Skeletal muscle tissue (tissue), 4 donors: Measurements from ENCODE around the gene RAF1. TPM values are rescaled to one million over a fixed set of nuclear protein-coding genes. Genes with fewer than 3 reads are reported as not detected.

Experiments
- H3K27ac ChIP-seq: one replicate; pipeline ENCODE4 v1.7.0; 2013; ENCODE audit warnings: mild to moderate bottlenecking, low read depth, low read length, inconsistent platforms
- H3K27me3 ChIP-seq, 3 donors: one replicate each; pipeline ENCODE4 v1.7.0; 2013; ENCODE audit warnings: low read length in 3 of 3; ENCODE audit not compliant: control insufficient read depth in 3 of 3, insufficient read depth in 3 of 3
- H3K36me3 ChIP-seq, 3 donors: one replicate each; pipeline ENCODE4 v1.7.0; 2013; ENCODE audit warnings: low read length in 3 of 3; ENCODE audit not compliant: control insufficient read depth in 3 of 3, insufficient read depth in 3 of 3
- H3K4me1 ChIP-seq, 3 donors: one replicate each; pipeline ENCODE4 v1.7.0; 2013; ENCODE audit warnings: low read length in 3 of 3, mild to moderate bottlenecking in 3 of 3; ENCODE audit not compliant: control insufficient read depth in 3 of 3, insufficient read depth in 3 of 3
- H3K4me3 ChIP-seq, 3 donors: one replicate each; pipeline ENCODE4 v1.7.0; 2013; ENCODE audit warnings: low read length in 3 of 3
- H3K9ac ChIP-seq, 3 donors: one replicate each; pipeline ENCODE4 v1.7.0; 2013; ENCODE audit warnings: low read length in 3 of 3, mild to moderate bottlenecking in 3 of 3, moderate library complexity in 2 of 3, low read depth in 1 of 3
- H3K9me3 ChIP-seq, 3 donors: one replicate each; pipeline ENCODE4 v1.7.0; 2013; ENCODE audit warnings: low read length in 3 of 3; ENCODE audit not compliant: control insufficient read depth in 3 of 3
- total RNA-seq: library from RNA; depleted of rRNA; stranded (reverse); fragments of >200 nt; gene quantifications from one replicate; pipeline ENCODE4 v1.2.3, GENCODE V29; 2014
- donor health status: Osteomylitis.

RAF1 gene
- total RNA-seq, 1 donor from 2014 or later: 131 TPM

GRCh38 chr3:12559520-12559919, 104.4 kb downstream of the RAF1 start:
- peak overlapping the region; percentile 96 for H3K27ac ChIP-seq
- H3K9ac ChIP-seq: peak overlapping the region; percentile 26 to 96 (median 52)
- H3K9me3 ChIP-seq: no peaks in the 10 kb centered on the region
- H3K36me3 ChIP-seq: no peaks in the 10 kb centered on the region
- H3K27me3 ChIP-seq: no peaks in the 10 kb centered on the region
- peaks cover 28 to 54% (median 52%) of the 10 kb centered on the region in 3 donors for H3K4me1 ChIP-seq
- peak overlapping the region in 2 of 3 donors; percentile 26 to 88 for H3K4me3 ChIP-seq

GRCh38 chr3:12558706-12559105, 105.2 kb downstream of the RAF1 start:
- peak overlapping the region; percentile 96 for H3K27ac ChIP-seq
- H3K4me3 ChIP-seq: peak overlapping the region; percentile 88 to 94 (median 88)

GRCh38 chr3:12557473-12558100, 106.3 kb downstream of the RAF1 start:
- Histone ChIP-seq H3K36me3 (no peaks in the 10 kb centered on the region), H3K9me3 (no peaks in the 10 kb centered on the region), H3K9ac (peak overlapping the region; percentile 89 to 96 (median 95)), H3K4me1 (peaks cover 33 to 52% (median 46%) of the 10 kb centered on the region in 3 donors), H3K27ac (peak overlapping the region; percentile 96), H3K4me3 (peak overlapping the region; percentile 88 to 94 (median 88)), H3K27me3 (peaks cover 5 to 10% (median 8%) of the 10 kb centered on the region in 3 donors)

More at GRCh38 chr3:12558706-12559105, 105.2 kb downstream of the RAF1 start:
- Histone ChIP-seq H3K9me3 (no peaks in the 10 kb centered on the region), H3K4me1 (peaks cover 31 to 54% (median 51%) of the 10 kb centered on the region in 3 donors), H3K27me3 (peaks cover 2 to 5% (median 5%) of the 10 kb centered on the region in 3 donors), H3K36me3 (no peaks in the 10 kb centered on the region), H3K9ac (peak overlapping the region; percentile 89 to 96 (median 95))

GRCh38 chr3:12556690-12557472, 107.0 kb downstream of the RAF1 start, which contains the start of gene MKRN2:
Gene MKRN2, plus strand, starts transcription at chr3:12557087. Its CDS starts 64 bp downstream, at chr3:12557151.
- Histone ChIP-seq H3K27me3 (peaks cover 5 to 11% (median 8%) of the 10 kb centered on the region in 3 donors), H3K9ac (peak within 1 kb of the TSS; percentile 89 to 96 (median 95)), H3K4me1 (peaks cover 28 to 49% (median 42%) of the 10 kb centered on the region in 3 donors), H3K4me3 (peak within 1 kb of the TSS; percentile 88 to 94 (median 88)), H3K36me3 (no peaks in the 10 kb centered on the region), H3K27ac (peak within 1 kb of the TSS; percentile 96), H3K9me3 (no peaks in the 10 kb centered on the region)

- Histone ChIP-seq H3K9ac (peak overlapping the region; percentile 80 to 96 (median 95)), H3K36me3 (no peaks in the 10 kb centered on the region), H3K27me3 (peaks cover 5 to 13% (median 8%) of the 10 kb centered on the region in 3 donors), H3K4me3 (peak overlapping the region; percentile 88 to 92 (median 88)), H3K27ac (peak overlapping the region; percentile 96), H3K9me3 (no peaks in the 10 kb centered on the region), H3K4me1 (peaks cover 24 to 45% (median 38%) of the 10 kb centered on the region in 3 donors)
Measured at GRCh38 chr3:12556314-12556689, 107.6 kb downstream of the RAF1 start.

GRCh38 chr3:12553921-12554391, 110.0 kb downstream of the RAF1 start:
- no peaks in the 10 kb centered on the region for H3K36me3 ChIP-seq
- peak overlapping the region; percentile 55 to 82 (median 63) for H3K9ac ChIP-seq
- no peak overlapping the region for H3K27ac ChIP-seq
- peaks cover 5 to 13% (median 12%) of the 10 kb centered on the region in 3 donors for H3K27me3 ChIP-seq
- no peaks in the 10 kb centered on the region for H3K9me3 ChIP-seq
- H3K4me3 ChIP-seq: peak overlapping the region; percentile 62 to 81 (median 67)
- peaks cover 13 to 26% (median 17%) of the 10 kb centered on the region in 3 donors for H3K4me1 ChIP-seq

- Histone ChIP-seq H3K27ac (no peak overlapping the region), H3K9me3 (no peaks in the 10 kb centered on the region), H3K27me3 (peaks cover 5 to 13% (median 12%) of the 10 kb centered on the region in 3 donors), H3K36me3 (no peaks in the 10 kb centered on the region), H3K4me3 (no peak overlapping the region), H3K4me1 (peaks cover 0 to 7% (median 6%) of the 10 kb centered on the region in 3 donors), H3K9ac (no peak overlapping the region)
Measured at GRCh38 chr3:12549971-12550760, 113.8 kb downstream of the RAF1 start.

- Histone ChIP-seq H3K9me3 (no peaks in the 10 kb centered on the region), H3K27ac (no peak within 1 kb of the TSS), H3K9ac (no peak within 1 kb of the TSS), H3K36me3 (peaks cover under 1 to 4% (median under 1%) of the 10 kb centered on the region in 3 donors), H3K4me3 (no peak within 1 kb of the TSS), H3K4me1 (no peaks in the 10 kb centered on the region), H3K27me3 (no peaks in the 10 kb centered on the region)
Measured at GRCh38 chr3:12545473-12545791, 118.5 kb downstream of the RAF1 start, which contains the start of gene MKRN2OS. Gene MKRN2OS, minus strand, starts transcription at chr3:12545499. Its CDS starts 35 bp downstream, at chr3:12545464.

- Histone ChIP-seq H3K4me1 (no peaks in the 10 kb centered on the region), H3K36me3 (peaks cover 3 to 9% (median 6%) of the 10 kb centered on the region in 3 donors), H3K9me3 (no peaks in the 10 kb centered on the region), H3K9ac (no peak overlapping the region), H3K27ac (no peak overlapping the region), H3K27me3 (no peaks in the 10 kb centered on the region), H3K4me3 (no peak overlapping the region)
Measured at GRCh38 chr3:12544652-12545472, 119.1 kb downstream of the RAF1 start.
